ENCODE data around the gene NSUN7.
"Not testable (repeated sequence)": the region's sequence is repeated elsewhere in the genome, so short reads cannot be mapped to it uniquely, and the experiment has no call there.

The NSUN7 gene, protein sequence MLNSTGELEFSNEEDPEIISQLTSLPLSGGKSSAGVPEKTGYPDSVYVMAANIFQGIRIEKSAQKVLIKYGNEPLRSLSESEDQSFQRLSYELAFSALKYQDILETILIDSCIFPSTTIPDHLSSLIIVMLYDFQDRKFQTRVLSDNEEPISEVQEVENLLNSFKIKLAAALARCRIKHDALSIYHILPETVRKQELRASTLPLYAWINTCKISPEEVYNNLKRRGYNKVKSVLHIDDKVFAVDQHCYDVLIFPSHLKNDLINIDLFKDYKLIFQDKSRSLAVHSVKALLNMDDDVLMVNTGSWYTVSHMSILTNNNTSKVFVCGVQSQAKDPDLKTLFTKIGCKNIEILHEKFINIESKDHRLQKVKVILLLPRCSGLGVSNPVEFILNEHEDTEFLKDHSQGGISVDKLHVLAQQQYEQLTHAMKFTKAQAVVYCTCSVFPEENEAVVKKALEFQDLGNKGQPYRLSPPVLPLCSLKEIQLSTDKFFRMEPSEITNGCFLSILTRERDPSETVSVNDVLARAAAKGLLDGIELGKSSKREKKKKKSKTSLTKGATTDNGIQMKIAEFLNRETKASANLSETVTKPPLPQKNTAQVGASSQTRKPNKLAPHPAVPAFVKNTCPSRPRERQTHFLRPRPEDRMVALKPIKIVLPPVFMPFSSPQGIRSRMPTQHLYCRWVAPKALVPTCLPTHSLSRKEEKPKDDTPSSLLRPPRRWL

DNA sequence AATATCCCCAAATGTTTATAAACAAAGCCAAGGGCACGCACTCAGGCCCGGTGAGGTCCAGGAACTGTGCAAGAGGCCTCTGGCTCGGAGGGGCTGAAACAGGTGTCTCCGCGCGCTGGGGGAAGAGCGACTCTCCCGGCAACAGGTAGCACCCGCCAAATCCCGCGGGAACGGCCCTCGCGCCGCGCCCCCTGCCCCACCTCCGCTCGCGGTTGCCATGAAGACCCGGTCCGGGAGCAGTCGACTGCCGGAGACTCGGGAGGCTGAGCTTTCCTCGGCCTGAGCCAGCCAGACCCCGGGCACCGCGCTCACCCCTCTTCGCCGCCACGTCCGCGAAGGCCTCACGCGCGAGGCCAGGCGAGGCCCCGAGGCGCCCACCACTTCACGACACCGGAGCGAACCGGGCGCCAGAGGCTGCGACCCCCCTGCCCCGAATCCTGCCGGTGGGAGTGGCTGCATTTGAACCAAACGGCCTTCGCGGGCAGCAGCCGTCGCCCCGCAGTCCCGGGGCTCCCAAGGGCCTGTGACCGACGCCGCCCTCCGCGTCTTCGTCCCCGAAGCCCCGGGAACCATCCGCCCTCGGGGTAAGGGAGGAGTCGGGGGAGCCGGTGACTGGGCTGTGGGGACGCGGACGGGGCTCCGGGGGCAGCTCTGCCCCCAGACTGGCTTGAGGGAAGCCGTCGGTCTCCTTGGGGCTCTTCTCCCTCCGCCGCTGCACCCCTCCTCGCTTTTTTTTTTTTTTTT lies at the start of gene NSUN7:
Gene NSUN7, plus strand, starts transcription at position 239 of the 744 bp plus-strand sequence. CDS start 739 bp downstream, outside the sequence.
- Histone ChIP-seq H3K36me3 (ENCODE audit: control insufficient read depth, insufficient read depth, low read length) (no peaks in the 10 kb centered on the region), H3K4me1 (ENCODE audit: control insufficient read depth, insufficient read depth, low read length) (no peaks in the 10 kb centered on the region), H3K27ac (ENCODE audit: low read length) (no peak within 1 kb of the TSS), H3K4me3 (ENCODE audit: low read length) (peak within 1 kb of the TSS; percentile 69), H3K27me3 (ENCODE audit: control insufficient read depth, insufficient read depth, low read length) (no peaks in the 10 kb centered on the region), H3K9me3 (ENCODE audit: control insufficient read depth, insufficient read depth, low read length) (no peaks in the 10 kb centered on the region)
- peak; percentile 57 for DNase-seq (ENCODE audit: low read depth, low spot score)
- WGBS (ENCODE audit: insufficient coverage, insufficient read length) = no CpG with 5 or more reads among the region's 75 CpGs

DNA sequence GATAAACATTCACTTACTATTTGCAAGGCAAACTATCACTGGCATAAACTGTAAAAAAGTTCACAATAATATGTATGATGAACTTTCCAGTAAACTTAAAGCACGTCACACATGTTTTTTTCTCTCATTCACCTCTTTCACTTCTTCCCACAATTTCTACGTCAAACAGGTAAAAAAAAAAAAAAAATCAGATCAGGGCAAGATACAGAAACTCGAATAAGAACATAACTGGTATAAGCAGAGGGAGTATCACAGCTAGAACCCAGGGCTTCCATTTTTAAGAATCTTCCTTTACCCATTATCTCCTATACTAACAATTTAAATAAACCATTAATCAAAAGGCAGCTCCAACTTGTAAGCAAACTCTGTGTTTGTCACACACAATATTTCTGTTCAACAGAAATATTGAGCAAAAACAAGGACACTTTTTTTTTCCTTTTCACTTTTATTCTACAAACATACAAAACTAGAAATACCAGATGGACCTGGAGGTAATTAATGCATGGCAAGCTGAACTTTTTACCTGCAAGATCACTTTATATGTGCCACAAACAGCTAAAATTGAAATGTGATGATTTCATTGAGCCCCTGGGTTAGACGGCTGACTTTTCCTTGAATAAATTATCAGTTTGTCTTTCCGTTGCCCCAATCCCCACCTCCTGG lies 47.5 kb upstream of the NSUN7 start:
- 100% methylated on average over 2 of the region's 5 CpGs for WGBS (ENCODE audit: insufficient coverage, insufficient read length)
- Histone ChIP-seq H3K9me3 (ENCODE audit: control insufficient read depth, insufficient read depth, low read length) (no peaks in the 10 kb centered on the region), H3K4me3 (ENCODE audit: low read length) (no peak overlapping the region), H3K4me1 (ENCODE audit: control insufficient read depth, insufficient read depth, low read length) (no peaks in the 10 kb centered on the region), H3K36me3 (ENCODE audit: control insufficient read depth, insufficient read depth, low read length) (no peaks in the 10 kb centered on the region), H3K27ac (ENCODE audit: low read length) (no peak overlapping the region), H3K27me3 (ENCODE audit: control insufficient read depth, insufficient read depth, low read length) (no peaks in the 10 kb centered on the region)
- no peak for DNase-seq (ENCODE audit: low read depth, low spot score)

- no peaks in the 10 kb centered on the region for H3K9me3 ChIP-seq (ENCODE audit: control insufficient read depth, insufficient read depth, low read length)
Observed at GRCh38 chr4:40702800-40703151, 47.0 kb upstream of the NSUN7 start.

GRCh38 chr4:40704073-40704472 lies 45.7 kb upstream of the NSUN7 start:
- DNase-seq (ENCODE audit: low read depth, low spot score) = no peak
- WGBS (ENCODE audit: insufficient coverage, insufficient read length) = no CpG with 5 or more reads among the region's 5 CpGs

More at GRCh38 chr4:40702800-40703151, 47.0 kb upstream of the NSUN7 start:
- no peak for DNase-seq (ENCODE audit: low read depth, low spot score)
- Histone ChIP-seq H3K4me3 (ENCODE audit: low read length) (no peak overlapping the region), H3K4me1 (ENCODE audit: control insufficient read depth, insufficient read depth, low read length) (no peaks in the 10 kb centered on the region), H3K27ac (ENCODE audit: low read length) (no peak overlapping the region), H3K27me3 (ENCODE audit: control insufficient read depth, insufficient read depth, low read length) (no peaks in the 10 kb centered on the region), H3K36me3 (ENCODE audit: control insufficient read depth, insufficient read depth, low read length) (no peaks in the 10 kb centered on the region)
- no CpG with 5 or more reads among the region's 2 CpGs for WGBS (ENCODE audit: insufficient coverage, insufficient read length)

DNA sequence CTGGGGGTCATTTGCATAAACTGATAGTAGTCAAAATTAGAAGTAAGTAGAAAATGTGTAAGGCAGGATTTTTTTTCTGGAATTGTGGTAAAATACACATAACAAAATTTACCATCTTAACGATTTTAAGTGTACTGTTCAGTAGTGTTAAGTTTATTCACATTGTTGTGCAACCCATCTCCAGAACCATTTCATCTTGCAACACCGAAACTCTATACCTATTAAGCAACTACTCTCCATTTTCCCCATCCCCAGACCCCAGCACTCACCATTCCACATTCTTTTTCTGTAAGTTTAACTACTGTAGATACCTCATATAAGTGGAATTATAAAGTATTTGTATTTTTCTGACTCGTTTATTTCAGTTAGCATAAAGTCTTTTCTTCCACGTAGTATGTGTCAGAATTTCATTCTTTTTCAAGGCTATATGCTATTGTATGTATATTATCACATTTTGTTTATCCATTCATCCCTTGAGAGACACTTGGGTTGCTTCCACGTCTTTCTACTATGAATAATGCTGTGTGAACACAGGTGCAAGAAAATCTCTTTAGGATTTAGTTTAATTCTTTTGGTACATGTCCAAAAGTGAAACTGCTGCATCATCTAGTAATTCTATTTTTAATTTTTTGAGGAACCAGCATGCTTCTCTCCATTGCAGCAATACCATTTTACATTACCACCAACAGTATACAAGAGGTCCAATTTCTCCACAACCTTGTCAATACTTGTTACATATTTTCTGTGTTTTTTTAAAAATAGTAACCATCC lies 39.1 kb upstream of the NSUN7 start:
- no peaks in the 10 kb centered on the region for H3K27me3 ChIP-seq (ENCODE audit: control insufficient read depth, insufficient read depth, low read length)
- DNase-seq (ENCODE audit: low read depth, low spot score) = no peak
- H3K36me3 ChIP-seq (ENCODE audit: control insufficient read depth, insufficient read depth, low read length) = no peaks in the 10 kb centered on the region
- H3K4me3 ChIP-seq (ENCODE audit: low read length) = no peak overlapping the region
- no peaks in the 10 kb centered on the region for H3K9me3 ChIP-seq (ENCODE audit: control insufficient read depth, insufficient read depth, low read length)
- H3K27ac ChIP-seq (ENCODE audit: low read length) = no peak overlapping the region
- no CpG with 5 or more reads among the region's 5 CpGs for WGBS (ENCODE audit: insufficient coverage, insufficient read length)
- no peaks in the 10 kb centered on the region for H3K4me1 ChIP-seq (ENCODE audit: control insufficient read depth, insufficient read depth, low read length)

More at GRCh38 chr4:40704073-40704472, 45.7 kb upstream of the NSUN7 start:
- H3K27ac ChIP-seq (ENCODE audit: low read length) = no peak overlapping the region
- no peaks in the 10 kb centered on the region for H3K9me3 ChIP-seq (ENCODE audit: control insufficient read depth, insufficient read depth, low read length)
- H3K27me3 ChIP-seq (ENCODE audit: control insufficient read depth, insufficient read depth, low read length) = no peaks in the 10 kb centered on the region
- H3K4me1 ChIP-seq (ENCODE audit: control insufficient read depth, insufficient read depth, low read length) = no peaks in the 10 kb centered on the region
- H3K36me3 ChIP-seq (ENCODE audit: control insufficient read depth, insufficient read depth, low read length) = no peaks in the 10 kb centered on the region
- no peak overlapping the region for H3K4me3 ChIP-seq (ENCODE audit: low read length)

DNA sequence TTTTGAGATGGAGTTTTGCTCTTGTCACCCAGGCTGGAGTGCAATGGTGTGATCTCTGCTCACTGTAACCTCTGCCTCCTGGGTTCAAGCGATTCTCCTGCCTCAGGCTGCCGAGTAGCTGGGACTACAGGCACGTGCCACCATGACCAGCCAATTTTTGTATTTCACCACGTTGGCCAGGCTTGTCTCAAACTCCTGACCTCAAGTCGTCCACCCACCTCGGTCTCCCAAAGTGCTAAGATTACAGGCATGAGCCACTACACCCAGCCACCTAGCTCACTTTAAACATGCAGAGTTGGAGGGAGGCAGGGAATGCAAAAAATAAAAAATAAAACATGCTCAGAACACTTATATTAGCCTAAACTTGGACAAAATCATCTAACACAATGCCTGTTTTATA lies 36.8 kb upstream of the NSUN7 start:
- H3K4me1 ChIP-seq (ENCODE audit: control insufficient read depth, insufficient read depth, low read length); H3K27ac ChIP-seq (ENCODE audit: low read length); H3K36me3 ChIP-seq (ENCODE audit: control insufficient read depth, insufficient read depth, low read length); H3K9me3 ChIP-seq (ENCODE audit: control insufficient read depth, insufficient read depth, low read length); H3K27me3 ChIP-seq (ENCODE audit: control insufficient read depth, insufficient read depth, low read length); DNase-seq (ENCODE audit: low read depth, low spot score); H3K4me3 ChIP-seq (ENCODE audit: low read length): not testable (repeated sequence)
- WGBS (ENCODE audit: insufficient coverage, insufficient read length) = no CpG with 5 or more reads among the region's 6 CpGs

- WGBS (ENCODE audit: insufficient coverage, insufficient read length) = no CpG with 5 or more reads among the region's 2 CpGs
- H3K4me1 ChIP-seq (ENCODE audit: control insufficient read depth, insufficient read depth, low read length) = 0 out of 2 replicates have a peak, but pooled peaks cover 1% of the 10 kb centered on the region
- H3K27ac ChIP-seq (ENCODE audit: low read length) = no peak overlapping the region
- H3K27me3 ChIP-seq (ENCODE audit: control insufficient read depth, insufficient read depth, low read length) = no peaks in the 10 kb centered on the region
- no peak for DNase-seq (ENCODE audit: low read depth, low spot score)
- H3K4me3 ChIP-seq (ENCODE audit: low read length) = no peak overlapping the region
- H3K36me3 ChIP-seq (ENCODE audit: control insufficient read depth, insufficient read depth, low read length) = no peaks in the 10 kb centered on the region
- no peaks in the 10 kb centered on the region for H3K9me3 ChIP-seq (ENCODE audit: control insufficient read depth, insufficient read depth, low read length)
Observed at GRCh38 chr4:40713798-40714197, 36.0 kb upstream of the NSUN7 start.

DNA sequence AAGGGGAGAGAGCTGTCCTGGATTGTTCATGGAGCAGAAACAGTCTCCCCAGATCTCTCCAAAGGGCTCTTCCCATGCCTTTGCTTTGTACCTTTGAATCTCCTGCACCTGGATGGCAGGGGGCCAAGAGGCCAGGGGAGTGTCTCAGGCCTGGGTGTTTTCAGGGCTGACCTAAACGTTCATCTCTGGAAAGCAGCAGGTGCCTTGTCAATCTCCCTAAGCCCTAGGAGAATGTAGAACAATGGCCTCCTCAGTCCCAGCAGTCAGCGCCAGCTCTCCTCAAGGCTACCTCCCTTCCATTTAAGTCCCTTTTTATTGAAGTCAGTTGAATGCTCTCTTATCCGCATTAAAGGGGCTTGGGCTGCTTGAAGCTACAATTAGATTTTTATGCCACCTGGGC lies 31.2 kb upstream of the NSUN7 start:
- no CpG with 5 or more reads among the region's 3 CpGs for WGBS (ENCODE audit: insufficient coverage, insufficient read length)
- Histone ChIP-seq H3K27ac (ENCODE audit: low read length) (no peak overlapping the region), H3K9me3 (ENCODE audit: control insufficient read depth, insufficient read depth, low read length) (no peaks in the 10 kb centered on the region; the same call in 1 of the 2 replicates), H3K4me3 (ENCODE audit: low read length) (no peak overlapping the region), H3K27me3 (ENCODE audit: control insufficient read depth, insufficient read depth, low read length) (no peaks in the 10 kb centered on the region), H3K36me3 (ENCODE audit: control insufficient read depth, insufficient read depth, low read length) (no peaks in the 10 kb centered on the region), H3K4me1 (ENCODE audit: control insufficient read depth, insufficient read depth, low read length) (peaks cover 4% of the 10 kb centered on the region; the same call in 1 of the 2 replicates)
- no peak for DNase-seq (ENCODE audit: low read depth, low spot score)

GRCh38 chr4:40719008-40719623 lies 30.6 kb upstream of the NSUN7 start:
- DNase-seq (ENCODE audit: low read depth, low spot score) = peak; percentile 43
- H3K36me3 ChIP-seq (ENCODE audit: control insufficient read depth, insufficient read depth, low read length) = no peaks in the 10 kb centered on the region
- no peak overlapping the region for H3K27ac ChIP-seq (ENCODE audit: low read length)
- H3K4me1 ChIP-seq (ENCODE audit: control insufficient read depth, insufficient read depth, low read length) = peaks cover 4% of the 10 kb centered on the region; the same call in 1 of the 2 replicates
- H3K9me3 ChIP-seq (ENCODE audit: control insufficient read depth, insufficient read depth, low read length) = no peaks in the 10 kb centered on the region; the same call in 1 of the 2 replicates
- no peak overlapping the region for H3K4me3 ChIP-seq (ENCODE audit: low read length)
- no CpG with 5 or more reads among the region's 5 CpGs for WGBS (ENCODE audit: insufficient coverage, insufficient read length)
- no peaks in the 10 kb centered on the region for H3K27me3 ChIP-seq (ENCODE audit: control insufficient read depth, insufficient read depth, low read length)

All from iPS DF 6.9 (cell line).